ENCODE results near the gene MAP6D1. TPM values are rescaled to one million over a fixed set of nuclear protein-coding genes. Genes with fewer than 3 reads are reported as not detected.

Gene MAP6D1
- total and polyA plus RNA-seq, 9 of the 15 experiments (the other 6 are each of a cell fraction or from before 2014, with no cell fraction given): 0.16 to 1.5 (median 0.44) TPM; not detected in 3

DNA sequence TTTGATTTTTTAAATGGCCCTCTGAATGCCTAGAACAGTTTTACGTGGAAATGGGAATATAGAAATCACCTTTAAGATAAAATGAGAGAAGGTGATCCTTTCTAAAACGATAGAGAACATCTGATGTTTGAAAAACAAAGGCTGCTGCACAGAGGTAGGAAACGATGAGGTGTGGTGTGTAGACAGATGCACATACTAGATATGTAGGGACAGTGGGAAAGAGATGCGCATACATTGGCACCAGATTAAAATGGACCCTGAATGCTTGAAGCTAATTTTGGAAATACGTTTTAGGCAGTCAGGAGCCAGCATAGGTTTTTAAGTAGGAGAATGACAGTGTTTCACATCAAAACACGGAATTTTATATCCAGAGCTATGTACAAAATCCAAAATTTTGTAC lies 29.0 kb downstream of the MAP6D1 start:
- ChIA-PET CTCF (ENCODE audit: low intra/inter-chr PET ratio) (no interaction called here), POLR2A (no interaction called here)
- H2AFZ ChIP-seq (ENCODE audit: low read depth, low read length): no peak overlapping the region
- no peaks in the 10 kb centered on the region for H3K9me1 ChIP-seq (ENCODE audit: control insufficient read depth, insufficient read depth, low read length)
- peaks cover 61% of the 10 kb centered on the region for H3K36me3 ChIP-seq (ENCODE audit: control insufficient read depth, insufficient read depth, low read length)
- H4K20me1 ChIP-seq (replicated peaks; ENCODE audit: control insufficient read depth, insufficient read depth, low read length): no peaks in the 10 kb centered on the region
- 83% methylated on average over 6 of the region's 6 CpGs for WGBS (ENCODE audit: insufficient coverage, low coverage, missing lambda C conversion rate)
- no peaks in the 10 kb centered on the region; a peak in 2 of 5 replicates for H3K4me1 ChIP-seq (replicated peaks in 1 of 2; ENCODE audit: control insufficient read depth in 2 of 2, insufficient read depth in 2 of 2, low read length in 2 of 2)
- intact Hi-C loops (cut with micrococcal nuclease): no loop called here
- FAIRE-seq (no peak), ATAC-seq (no peak), DNase-seq (ENCODE audit: extremely low read depth in 1 of 4, low spot score in 3 of 4) (no peak)
- no peaks in the 10 kb centered on the region for H3K9me3 ChIP-seq (replicated peaks; ENCODE audit: control insufficient read depth, insufficient read depth, low read depth, low read length)
- H3K4me3 ChIP-seq: no peak overlapping the region
- no peak overlapping the region for H3K9ac ChIP-seq (ENCODE audit: insufficient read depth in 1 of 2, low read depth in 2 of 2, low read length in 2 of 2)
- H3K4me2 ChIP-seq (ENCODE audit: insufficient read depth, low read length): no peak overlapping the region
- no peak overlapping the region for H3K27ac ChIP-seq (ENCODE audit: extremely low read depth, low read depth, low read length)
- in situ Hi-C loops (cut with MboI): no loop called here
- BruUV-seq (replicated peaks): no TSS peak
- no peaks in the 10 kb centered on the region for H3K79me2 ChIP-seq (ENCODE audit: control insufficient read depth, insufficient read depth, low read length)
- no peaks in the 10 kb centered on the region for H3K27me3 ChIP-seq (ENCODE audit: control insufficient read depth in 2 of 2, insufficient read depth in 2 of 2, low read length in 2 of 2)
- no peak for TF ChIP-seq KAT7 (CRISPR knock-in tag; IDR thresholded peaks at IDR 0.05; ENCODE audit: borderline replicate concordance)
- TF ChIP-seq PTRF (tag; IDR thresholded peaks at IDR 0.05): no peak
- no peak for TF ChIP-seq POLR3G (IDR thresholded peaks at IDR 0.05; ENCODE audit: extremely low read depth, insufficient read length, insufficient replicate concordance)
- TF ChIP-seq, protein P1, sequence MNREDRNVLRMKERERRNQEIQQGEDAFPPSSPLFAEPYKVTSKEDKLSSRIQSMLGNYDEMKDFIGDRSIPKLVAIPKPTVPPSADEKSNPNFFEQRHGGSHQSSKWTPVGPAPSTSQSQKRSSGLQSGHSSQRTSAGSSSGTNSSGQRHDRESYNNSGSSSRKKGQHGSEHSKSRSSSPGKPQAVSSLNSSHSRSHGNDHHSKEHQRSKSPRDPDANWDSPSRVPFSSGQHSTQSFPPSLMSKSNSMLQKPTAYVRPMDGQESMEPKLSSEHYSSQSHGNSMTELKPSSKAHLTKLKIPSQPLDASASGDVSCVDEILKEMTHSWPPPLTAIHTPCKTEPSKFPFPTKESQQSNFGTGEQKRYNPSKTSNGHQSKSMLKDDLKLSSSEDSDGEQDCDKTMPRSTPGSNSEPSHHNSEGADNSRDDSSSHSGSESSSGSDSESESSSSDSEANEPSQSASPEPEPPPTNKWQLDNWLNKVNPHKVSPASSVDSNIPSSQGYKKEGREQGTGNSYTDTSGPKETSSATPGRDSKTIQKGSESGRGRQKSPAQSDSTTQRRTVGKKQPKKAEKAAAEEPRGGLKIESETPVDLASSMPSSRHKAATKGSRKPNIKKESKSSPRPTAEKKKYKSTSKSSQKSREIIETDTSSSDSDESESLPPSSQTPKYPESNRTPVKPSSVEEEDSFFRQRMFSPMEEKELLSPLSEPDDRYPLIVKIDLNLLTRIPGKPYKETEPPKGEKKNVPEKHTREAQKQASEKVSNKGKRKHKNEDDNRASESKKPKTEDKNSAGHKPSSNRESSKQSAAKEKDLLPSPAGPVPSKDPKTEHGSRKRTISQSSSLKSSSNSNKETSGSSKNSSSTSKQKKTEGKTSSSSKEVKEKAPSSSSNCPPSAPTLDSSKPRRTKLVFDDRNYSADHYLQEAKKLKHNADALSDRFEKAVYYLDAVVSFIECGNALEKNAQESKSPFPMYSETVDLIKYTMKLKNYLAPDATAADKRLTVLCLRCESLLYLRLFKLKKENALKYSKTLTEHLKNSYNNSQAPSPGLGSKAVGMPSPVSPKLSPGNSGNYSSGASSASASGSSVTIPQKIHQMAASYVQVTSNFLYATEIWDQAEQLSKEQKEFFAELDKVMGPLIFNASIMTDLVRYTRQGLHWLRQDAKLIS (CRISPR knock-in tag; IDR thresholded peaks at IDR 0.05): no peak
- TF ChIP-seq ZNF232 (CRISPR knock-in tag; IDR thresholded peaks at IDR 0.05): no peak
- no peak for TF ChIP-seq SMARCC2 (IDR thresholded peaks at IDR 0.05; ENCODE audit: low read depth)
- TF ChIP-seq, protein P2, sequence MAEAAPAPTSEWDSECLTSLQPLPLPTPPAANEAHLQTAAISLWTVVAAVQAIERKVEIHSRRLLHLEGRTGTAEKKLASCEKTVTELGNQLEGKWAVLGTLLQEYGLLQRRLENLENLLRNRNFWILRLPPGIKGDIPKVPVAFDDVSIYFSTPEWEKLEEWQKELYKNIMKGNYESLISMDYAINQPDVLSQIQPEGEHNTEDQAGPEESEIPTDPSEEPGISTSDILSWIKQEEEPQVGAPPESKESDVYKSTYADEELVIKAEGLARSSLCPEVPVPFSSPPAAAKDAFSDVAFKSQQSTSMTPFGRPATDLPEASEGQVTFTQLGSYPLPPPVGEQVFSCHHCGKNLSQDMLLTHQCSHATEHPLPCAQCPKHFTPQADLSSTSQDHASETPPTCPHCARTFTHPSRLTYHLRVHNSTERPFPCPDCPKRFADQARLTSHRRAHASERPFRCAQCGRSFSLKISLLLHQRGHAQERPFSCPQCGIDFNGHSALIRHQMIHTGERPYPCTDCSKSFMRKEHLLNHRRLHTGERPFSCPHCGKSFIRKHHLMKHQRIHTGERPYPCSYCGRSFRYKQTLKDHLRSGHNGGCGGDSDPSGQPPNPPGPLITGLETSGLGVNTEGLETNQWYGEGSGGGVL (CRISPR knock-in tag; IDR thresholded peaks at IDR 0.05): no peak
- TF ChIP-seq, protein P3, sequence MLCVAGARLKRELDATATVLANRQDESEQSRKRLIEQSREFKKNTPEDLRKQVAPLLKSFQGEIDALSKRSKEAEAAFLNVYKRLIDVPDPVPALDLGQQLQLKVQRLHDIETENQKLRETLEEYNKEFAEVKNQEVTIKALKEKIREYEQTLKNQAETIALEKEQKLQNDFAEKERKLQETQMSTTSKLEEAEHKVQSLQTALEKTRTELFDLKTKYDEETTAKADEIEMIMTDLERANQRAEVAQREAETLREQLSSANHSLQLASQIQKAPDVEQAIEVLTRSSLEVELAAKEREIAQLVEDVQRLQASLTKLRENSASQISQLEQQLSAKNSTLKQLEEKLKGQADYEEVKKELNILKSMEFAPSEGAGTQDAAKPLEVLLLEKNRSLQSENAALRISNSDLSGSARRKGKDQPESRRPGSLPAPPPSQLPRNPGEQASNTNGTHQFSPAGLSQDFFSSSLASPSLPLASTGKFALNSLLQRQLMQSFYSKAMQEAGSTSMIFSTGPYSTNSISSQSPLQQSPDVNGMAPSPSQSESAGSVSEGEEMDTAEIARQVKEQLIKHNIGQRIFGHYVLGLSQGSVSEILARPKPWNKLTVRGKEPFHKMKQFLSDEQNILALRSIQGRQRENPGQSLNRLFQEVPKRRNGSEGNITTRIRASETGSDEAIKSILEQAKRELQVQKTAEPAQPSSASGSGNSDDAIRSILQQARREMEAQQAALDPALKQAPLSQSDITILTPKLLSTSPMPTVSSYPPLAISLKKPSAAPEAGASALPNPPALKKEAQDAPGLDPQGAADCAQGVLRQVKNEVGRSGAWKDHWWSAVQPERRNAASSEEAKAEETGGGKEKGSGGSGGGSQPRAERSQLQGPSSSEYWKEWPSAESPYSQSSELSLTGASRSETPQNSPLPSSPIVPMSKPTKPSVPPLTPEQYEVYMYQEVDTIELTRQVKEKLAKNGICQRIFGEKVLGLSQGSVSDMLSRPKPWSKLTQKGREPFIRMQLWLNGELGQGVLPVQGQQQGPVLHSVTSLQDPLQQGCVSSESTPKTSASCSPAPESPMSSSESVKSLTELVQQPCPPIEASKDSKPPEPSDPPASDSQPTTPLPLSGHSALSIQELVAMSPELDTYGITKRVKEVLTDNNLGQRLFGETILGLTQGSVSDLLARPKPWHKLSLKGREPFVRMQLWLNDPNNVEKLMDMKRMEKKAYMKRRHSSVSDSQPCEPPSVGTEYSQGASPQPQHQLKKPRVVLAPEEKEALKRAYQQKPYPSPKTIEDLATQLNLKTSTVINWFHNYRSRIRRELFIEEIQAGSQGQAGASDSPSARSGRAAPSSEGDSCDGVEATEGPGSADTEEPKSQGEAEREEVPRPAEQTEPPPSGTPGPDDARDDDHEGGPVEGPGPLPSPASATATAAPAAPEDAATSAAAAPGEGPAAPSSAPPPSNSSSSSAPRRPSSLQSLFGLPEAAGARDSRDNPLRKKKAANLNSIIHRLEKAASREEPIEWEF (CRISPR knock-in tag; IDR thresholded peaks at IDR 0.05): no peak
- no peak for TF ChIP-seq PRMT5 (CRISPR knock-in tag; IDR thresholded peaks at IDR 0.05)
- no peak for TF ChIP-seq SPI1 (IDR thresholded peaks at IDR 0.05; ENCODE audit: borderline replicate concordance, low read depth, low read length)
- no peak for TF ChIP-seq JUND (IDR thresholded peaks at IDR 0.05; ENCODE audit: borderline replicate concordance, low read depth, low read length)
- no peak for TF ChIP-seq JUND (tag; IDR thresholded peaks at IDR 0.05; ENCODE audit: borderline replicate concordance, low read depth, low read length)
- TF ChIP-seq GABPB1 (CRISPR knock-in tag; IDR thresholded peaks at IDR 0.05): no peak
